DOHH2 (cell line): ENCODE data around the gene TSPAN17.

Experiments used
- EZH2phosphoT487 ChIP-seq: fragments of 200-600 bp; sonication (generic); IDR thresholded peaks from 2 replicates; pipeline ENCODE4 v1.6.1; 2017; ENCODE audit warnings: borderline replicate concordance, mild to moderate bottlenecking, antibody characterized with exemption, low read length, moderate library complexity, mixed read lengths
- TF ChIP-seq, protein P1 (sequence below): fragments of 200-600 bp; sonication (generic); IDR thresholded peaks from one replicate; pipeline ENCODE4 v1.5.1; 2014; ENCODE audit warnings: antibody characterized with exemption, mild to moderate bottlenecking, low read depth, low read length; ENCODE audit not compliant: poor library complexity, severe bottlenecking

DNA sequence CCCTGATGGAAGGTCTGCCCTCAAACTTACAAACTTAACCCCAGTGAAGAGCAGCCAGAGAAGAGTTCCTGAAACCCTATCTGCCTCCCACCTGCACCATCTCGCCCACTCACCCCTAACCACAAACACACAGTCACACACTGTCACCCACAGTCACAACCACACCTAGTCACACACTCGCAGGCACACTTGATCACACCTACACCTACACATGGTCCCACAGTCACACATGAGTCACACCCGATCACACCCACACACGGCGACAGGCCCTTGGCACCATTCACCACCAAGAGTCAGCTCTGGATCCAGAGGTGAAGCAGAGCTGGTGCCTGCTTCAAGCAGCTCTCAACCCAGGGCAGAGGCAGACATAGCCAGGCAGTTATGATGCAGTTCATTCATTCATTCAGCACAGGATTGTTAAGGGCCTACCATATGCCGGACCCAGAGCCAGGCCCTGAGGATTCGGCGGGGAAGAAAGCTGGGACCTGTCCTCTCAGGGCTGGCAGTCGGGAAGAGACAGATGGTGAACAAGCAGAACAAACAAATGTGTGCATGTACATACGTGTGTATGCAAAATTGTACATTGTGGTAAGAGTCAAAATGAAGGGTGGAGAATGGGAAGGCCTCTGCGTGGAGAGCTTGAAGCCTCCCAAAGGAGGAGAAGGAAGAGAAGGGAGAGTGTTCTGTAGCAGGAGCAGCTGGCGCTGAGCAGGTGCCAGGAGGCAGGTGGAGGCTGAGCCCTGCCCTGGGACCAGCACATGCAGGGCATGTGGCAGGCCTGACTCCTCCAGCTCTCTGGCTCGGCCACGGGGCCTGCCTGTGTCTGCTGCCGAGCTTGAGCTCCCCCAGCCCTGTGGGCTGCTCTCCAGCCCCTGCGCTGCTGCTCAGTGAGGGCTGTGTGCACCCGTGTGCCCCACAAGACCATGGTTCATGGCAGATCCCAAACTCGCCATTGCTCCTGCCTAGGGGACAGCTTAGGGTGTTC is 6.4 kb downstream of the TSPAN17 start:
- TF ChIP-seq, protein P1, sequence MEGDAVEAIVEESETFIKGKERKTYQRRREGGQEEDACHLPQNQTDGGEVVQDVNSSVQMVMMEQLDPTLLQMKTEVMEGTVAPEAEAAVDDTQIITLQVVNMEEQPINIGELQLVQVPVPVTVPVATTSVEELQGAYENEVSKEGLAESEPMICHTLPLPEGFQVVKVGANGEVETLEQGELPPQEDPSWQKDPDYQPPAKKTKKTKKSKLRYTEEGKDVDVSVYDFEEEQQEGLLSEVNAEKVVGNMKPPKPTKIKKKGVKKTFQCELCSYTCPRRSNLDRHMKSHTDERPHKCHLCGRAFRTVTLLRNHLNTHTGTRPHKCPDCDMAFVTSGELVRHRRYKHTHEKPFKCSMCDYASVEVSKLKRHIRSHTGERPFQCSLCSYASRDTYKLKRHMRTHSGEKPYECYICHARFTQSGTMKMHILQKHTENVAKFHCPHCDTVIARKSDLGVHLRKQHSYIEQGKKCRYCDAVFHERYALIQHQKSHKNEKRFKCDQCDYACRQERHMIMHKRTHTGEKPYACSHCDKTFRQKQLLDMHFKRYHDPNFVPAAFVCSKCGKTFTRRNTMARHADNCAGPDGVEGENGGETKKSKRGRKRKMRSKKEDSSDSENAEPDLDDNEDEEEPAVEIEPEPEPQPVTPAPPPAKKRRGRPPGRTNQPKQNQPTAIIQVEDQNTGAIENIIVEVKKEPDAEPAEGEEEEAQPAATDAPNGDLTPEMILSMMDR, result no peak
- no peak for TF ChIP-seq EZH2phosphoT487
